GM21737 (cell line): ENCODE measurements around the gene PIGN.
"Not testable (repeated sequence)": the region's sequence is repeated elsewhere in the genome, so short reads cannot be mapped to it uniquely, and the experiment has no call there.

ENCODE experiments used
- ATAC-seq: cut with Tn5 transposase; IDR thresholded peaks from one replicate; pipeline ENCODE4 v1.9.1; 2021; ENCODE audit warnings: mild to moderate bottlenecking, moderate library complexity; ENCODE audit not compliant: unreplicated experiment

PIGN gene

GRCh38 chr18:62064361-62064760, 122.5 kb downstream of the PIGN start:
- ATAC-seq: no peak

GRCh38 chr18:62061821-62062478, 124.9 kb downstream of the PIGN start:
- no peak for ATAC-seq

GRCh38 chr18:62060820-62061219, 126.0 kb downstream of the PIGN start:
- ATAC-seq: no peak

GRCh38 chr18:62054929-62055498, 131.8 kb downstream of the PIGN start:
- no peak for ATAC-seq

- ATAC-seq: no peak
Measured at GRCh38 chr18:62048279-62048678, 138.6 kb downstream of the PIGN start.

- ATAC-seq: no peak
Measured at GRCh38 chr18:62045316-62045715, 141.5 kb downstream of the PIGN start.

- ATAC-seq: no peak
Measured at GRCh38 chr18:62044490-62045000, 142.3 kb downstream of the PIGN start.

- no peak for ATAC-seq
Measured at GRCh38 chr18:62037989-62038778, 148.7 kb downstream of the PIGN start.

GRCh38 chr18:62037012-62037742, 149.7 kb downstream of the PIGN start:
- ATAC-seq: no peak

GRCh38 chr18:62034286-62034685, 152.6 kb downstream of the PIGN start:
- ATAC-seq: not testable (repeated sequence)

GRCh38 chr18:62033756-62034155, 153.1 kb downstream of the PIGN start:
- no peak for ATAC-seq

- no peak for ATAC-seq
Measured at GRCh38 chr18:62033207-62033606, 153.6 kb downstream of the PIGN start.

- no peak for ATAC-seq
Measured at GRCh38 chr18:62030091-62030985, 156.5 kb downstream of the PIGN start.

- no peak for ATAC-seq
Measured at GRCh38 chr18:62028715-62029114, 158.1 kb downstream of the PIGN start.

GRCh38 chr18:62027914-62028520, 158.8 kb downstream of the PIGN start:
- no peak for ATAC-seq

- no peak for ATAC-seq
Measured at GRCh38 chr18:62026586-62026985, 160.3 kb downstream of the PIGN start.

GRCh38 chr18:62024983-62025382, 161.9 kb downstream of the PIGN start:
- ATAC-seq: no peak

- no peak for ATAC-seq
Measured at GRCh38 chr18:62023536-62023935, 163.3 kb downstream of the PIGN start.

- ATAC-seq: no peak
Measured at GRCh38 chr18:62018759-62019041, 168.2 kb downstream of the PIGN start.
